DOHH2 (cell line): ENCODE data around the gene PSMA2.

Experiments used
- H3F3A ChIP-seq: fragments of 200-600 bp; sonication (generic), shearing (Covaris generic); 2 replicates; pipeline ENCODE4 v1.6.0; 2016; ENCODE audit warnings: antibody characterized with exemption, mild to moderate bottlenecking; ENCODE audit not compliant: control insufficient read depth, insufficient read depth
- H3K27ac ChIP-seq: fragments of 200-600 bp; sonication (generic); 2 replicates; pipeline ENCODE4 v1.5.1; 2014; ENCODE audit warnings: low read depth, mild to moderate bottlenecking, low read length, moderate library complexity
- H3K27me3 ChIP-seq: fragments of 200-600 bp; sonication (generic); 2 replicates; pipeline ENCODE4 v1.6.1; 2014; ENCODE audit warnings: mild to moderate bottlenecking, low read length, mixed read lengths; ENCODE audit not compliant: control insufficient read depth
- H3K36me3 ChIP-seq: fragments of 200-600 bp; sonication (generic); 2 replicates; pipeline ENCODE4 v1.6.1; 2014; ENCODE audit warnings: mild to moderate bottlenecking, low read length, moderate library complexity, mixed read lengths; ENCODE audit not compliant: control insufficient read depth
- H3K4me1 ChIP-seq: fragments of 200-600 bp; sonication (generic); 2 replicates; pipeline ENCODE4 v1.6.1; 2014; ENCODE audit warnings: mild to moderate bottlenecking, low read length, mixed read lengths; ENCODE audit not compliant: control insufficient read depth
- H3K4me2 ChIP-seq: fragments of 200-600 bp; sonication (generic); 2 replicates; pipeline ENCODE4 v1.6.0; 2014; ENCODE audit warnings: mild to moderate bottlenecking, low read length, moderate library complexity
- H3K4me3 ChIP-seq: fragments of 200-600 bp; sonication (generic); 2 replicates; pipeline ENCODE4 v1.5.1; 2014; ENCODE audit warnings: mild to moderate bottlenecking, low read length, mixed read lengths
- H3K79me2 ChIP-seq: fragments of 200-600 bp; sonication (generic); 2 replicates; pipeline ENCODE4 v1.6.1; 2014; ENCODE audit warnings: mild to moderate bottlenecking, low read length, mixed read lengths; ENCODE audit not compliant: control insufficient read depth
- H3K9me2 ChIP-seq: fragments of 200-600 bp; sonication (generic); replicated peaks from 2 replicates; pipeline ENCODE4 v1.6.1; 2014; ENCODE audit warnings: mild to moderate bottlenecking, low read length, mixed read lengths; ENCODE audit not compliant: control insufficient read depth
- H3K9me3 ChIP-seq: fragments of 200-600 bp; sonication (generic); 2 replicates; pipeline ENCODE4 v1.6.1; 2014; ENCODE audit warnings: antibody characterized with exemption, low read length, mixed read lengths; ENCODE audit not compliant: control insufficient read depth, insufficient read depth
- H4K20me1 ChIP-seq: fragments of 200-600 bp; sonication (generic); 2 replicates; pipeline ENCODE4 v1.6.0; 2014; ENCODE audit warnings: low read depth, mild to moderate bottlenecking, antibody characterized with exemption, low read length, moderate library complexity; ENCODE audit not compliant: control insufficient read depth, insufficient read depth
- CTCF ChIP-seq: fragments of 200-600 bp; sonication (generic); IDR thresholded peaks from one replicate; pipeline ENCODE4 v1.5.1; 2014; ENCODE audit warnings: antibody characterized with exemption, mild to moderate bottlenecking, low read depth, low read length; ENCODE audit not compliant: poor library complexity, severe bottlenecking
- EZH2phosphoT487 ChIP-seq: fragments of 200-600 bp; sonication (generic); IDR thresholded peaks from 2 replicates; pipeline ENCODE4 v1.6.1; 2017; ENCODE audit warnings: borderline replicate concordance, mild to moderate bottlenecking, antibody characterized with exemption, low read length, moderate library complexity, mixed read lengths

The PSMA2 gene

GRCh38 chr7:42883950-42884349 lies 48.0 kb downstream of the PSMA2 start:
- peaks cover 13% of the 10 kb centered on the region for H3F3A ChIP-seq
- peaks cover 58% of the 10 kb centered on the region for H3K4me1 ChIP-seq
- no peak for TF ChIP-seq CTCF
- no peak for TF ChIP-seq EZH2phosphoT487
- no peaks in the 10 kb centered on the region for H3K9me3 ChIP-seq
- no peaks in the 10 kb centered on the region for H3K36me3 ChIP-seq
- H4K20me1 ChIP-seq: no peaks in the 10 kb centered on the region
- no peaks in the 10 kb centered on the region for H3K27me3 ChIP-seq
- no peaks in the 10 kb centered on the region for H3K79me2 ChIP-seq
- peak overlapping the region; percentile 67 for H3K4me2 ChIP-seq
- H3K27ac ChIP-seq: 0 out of 2 replicates have a peak overlapping the region, but pooled peaks have one; percentile 15
- H3K9me2 ChIP-seq: no peaks in the 10 kb centered on the region
- peak overlapping the region; percentile 47 for H3K4me3 ChIP-seq

GRCh38 chr7:42880392-42880791 lies 51.6 kb downstream of the PSMA2 start:
- no peaks in the 10 kb centered on the region for H3K27me3 ChIP-seq
- no peaks in the 10 kb centered on the region for H4K20me1 ChIP-seq
- no peaks in the 10 kb centered on the region for H3K9me2 ChIP-seq
- H3K36me3 ChIP-seq: no peaks in the 10 kb centered on the region
- TF ChIP-seq EZH2phosphoT487 (no peak), CTCF (no peak)
- H3K9me3 ChIP-seq: no peaks in the 10 kb centered on the region
- no peak overlapping the region for H3K27ac ChIP-seq
- H3K4me3 ChIP-seq: no peak overlapping the region
- H3F3A ChIP-seq: no peaks in the 10 kb centered on the region
- no peak overlapping the region for H3K4me2 ChIP-seq
- H3K4me1 ChIP-seq: peaks cover 26% of the 10 kb centered on the region
- H3K79me2 ChIP-seq: no peaks in the 10 kb centered on the region

DNA sequence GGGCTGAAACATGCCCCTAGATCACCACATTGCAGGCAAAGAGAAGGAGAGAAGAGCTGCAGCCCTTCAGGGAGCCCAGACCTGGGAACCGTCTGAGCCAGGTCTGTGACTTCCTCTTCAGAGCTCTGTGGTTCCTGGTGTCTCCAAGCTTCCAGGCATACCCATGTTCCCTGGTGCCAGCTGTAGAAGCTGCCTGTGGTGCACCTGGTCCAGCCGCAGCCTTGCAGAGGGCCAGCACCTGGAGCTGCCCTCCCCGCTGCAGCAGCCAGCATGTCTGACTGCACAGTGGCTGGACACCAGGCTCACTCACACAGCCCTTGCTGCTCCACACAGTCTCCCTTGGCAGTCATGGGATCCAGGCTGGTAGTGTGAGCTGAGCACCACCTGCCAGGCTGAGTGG lies 53.7 kb downstream of the PSMA2 start:
- H3K9me2 ChIP-seq: no peaks in the 10 kb centered on the region
- no peak for TF ChIP-seq EZH2phosphoT487
- no peak for TF ChIP-seq CTCF
- no peak overlapping the region for H3K4me3 ChIP-seq
- H3F3A ChIP-seq: no peaks in the 10 kb centered on the region
- no peaks in the 10 kb centered on the region for H3K79me2 ChIP-seq
- H3K4me2 ChIP-seq: no peak overlapping the region
- no peaks in the 10 kb centered on the region for H4K20me1 ChIP-seq
- no peaks in the 10 kb centered on the region for H3K9me3 ChIP-seq
- H3K4me1 ChIP-seq: peaks cover 9% of the 10 kb centered on the region
- H3K36me3 ChIP-seq: no peaks in the 10 kb centered on the region
- H3K27ac ChIP-seq: no peak overlapping the region
- no peaks in the 10 kb centered on the region for H3K27me3 ChIP-seq

GRCh38 chr7:42877862-42878261 lies 54.1 kb downstream of the PSMA2 start:
- Histone ChIP-seq H3K4me3 (no peak overlapping the region), H3K27ac (no peak overlapping the region), H3K27me3 (no peaks in the 10 kb centered on the region), H3F3A (no peaks in the 10 kb centered on the region), H3K36me3 (no peaks in the 10 kb centered on the region), H3K9me2 (no peaks in the 10 kb centered on the region), H3K79me2 (no peaks in the 10 kb centered on the region), H3K4me1 (peaks cover 4% of the 10 kb centered on the region), H3K4me2 (no peak overlapping the region), H3K9me3 (no peaks in the 10 kb centered on the region), H4K20me1 (no peaks in the 10 kb centered on the region)
- TF ChIP-seq EZH2phosphoT487 (no peak), CTCF (no peak)
